Keratinocyte (primary cell): ENCODE measurements around the gene ZNF346. TPM values are rescaled to one million over a fixed set of nuclear protein-coding genes. Genes with fewer than 3 reads are reported as not detected.

ENCODE experiments used
- DNase-seq: peaks from one replicate; pipeline ENCODE4 v3.0.0-alpha.2; 2011; ENCODE audit warnings: low read depth, missing footprints, low spot score
- FAIRE-seq: peaks from 2 replicates; lab custom pipeline; 2011; peaks lifted over from hg19 to GRCh38; lab: Jason Lieb, UNC
- H2AFZ ChIP-seq: 2 replicates; pipeline ENCODE4 v1.6.0; 2012; ENCODE audit warnings: low read length, control low read depth, inconsistent platforms; ENCODE audit not compliant: control insufficient read depth
- H3K27ac ChIP-seq: 2 replicates; pipeline ENCODE4 v1.5.1; 2011; ENCODE audit warnings: low read length; ENCODE audit not compliant: control insufficient read depth, insufficient read depth
- H3K27me3 ChIP-seq: 3 replicates; pipeline ENCODE4 v1.6.0; 2011; ENCODE audit warnings: low read length; ENCODE audit not compliant: control insufficient read depth, insufficient read depth; ENCODE audit errors: extremely low read depth
- H3K36me3 ChIP-seq, 2 experiments: 2 replicates in 1 of 2; 3 replicates in 1 of 2; pipeline ENCODE4 v1.5.1; 2011; ENCODE audit warnings: low read length in 2 of 2, mild to moderate bottlenecking in 1 of 2; ENCODE audit not compliant: control insufficient read depth in 2 of 2, insufficient read depth in 2 of 2; ENCODE audit errors: extremely low read depth in 1 of 2
- H3K4me1 ChIP-seq: 3 replicates; pipeline ENCODE4 v1.5.1; 2011; ENCODE audit warnings: low read length; ENCODE audit not compliant: control insufficient read depth, insufficient read depth; ENCODE audit errors: extremely low read depth
- H3K4me2 ChIP-seq: 3 replicates; pipeline ENCODE4 v1.6.0; 2011; ENCODE audit warnings: low read depth, low read length; ENCODE audit not compliant: control insufficient read depth, insufficient read depth; ENCODE audit errors: extremely low read depth
- H3K4me3 ChIP-seq, 3 experiments: fragments of 200-600 bp in 1 of 3; sonication (generic) in 1 of 3; 2 replicates in 2 of 3; 3 replicates in 1 of 3; pipeline ENCODE4 v1.5.1; 2011 to 2016; ENCODE audit warnings: low read length in 3 of 3, mild to moderate bottlenecking in 3 of 3, control low read depth in 2 of 3, inconsistent platforms in 1 of 3, low read depth in 1 of 3, mixed read lengths in 1 of 3, mixed run types in 1 of 3, moderate library complexity in 1 of 3; ENCODE audit not compliant: control insufficient read depth in 2 of 3, insufficient read depth in 2 of 3; ENCODE audit errors: extremely low read depth in 1 of 3
- H3K79me2 ChIP-seq: 2 replicates; pipeline ENCODE4 v1.6.0; 2012; ENCODE audit warnings: low read length; ENCODE audit not compliant: control insufficient read depth, insufficient read depth
- H3K9ac ChIP-seq: 3 replicates; pipeline ENCODE4 v1.6.0; 2011; ENCODE audit warnings: low read length; ENCODE audit not compliant: control insufficient read depth, insufficient read depth; ENCODE audit errors: extremely low read depth
- H3K9me1 ChIP-seq: 3 replicates; pipeline ENCODE4 v1.6.0; 2011; ENCODE audit warnings: low read length; ENCODE audit not compliant: control insufficient read depth, insufficient read depth; ENCODE audit errors: extremely low read depth
- H3K9me3 ChIP-seq: 2 replicates; pipeline ENCODE4 v1.5.1; 2012; ENCODE audit warnings: low read depth, low read length; ENCODE audit not compliant: control insufficient read depth
- H4K20me1 ChIP-seq: 3 replicates; pipeline ENCODE4 v1.6.0; 2011; ENCODE audit warnings: low read length; ENCODE audit not compliant: control insufficient read depth, insufficient read depth; ENCODE audit errors: extremely low read depth
- EZH2 ChIP-seq: IDR thresholded peaks from one replicate; pipeline ENCODE4 v1.6.1; 2012; ENCODE audit warnings: inconsistent platforms, mild to moderate bottlenecking, low read length, moderate library complexity
- dilution Hi-C: fragments of 300-500 bp; cut with MboI; formaldehyde crosslinking; loops from one replicate; pipeline ENCODE4 v1.7.0; 2020; ENCODE audit warnings: low sequenced_read_pairs; ENCODE audit not compliant: extremely low pct_ligation_motif_present
- polyA plus RNA-seq, 5 experiments: library from polyadenylated mRNA; depleted of rRNA in 3 of 5; stranded (reverse) in 3 of 5; stranded (forward) in 1 of 5; unstranded in 1 of 5; fragments of >200 nt; gene quantifications; 1 replicate in 1 of 5; 2 replicates in 3 of 5; 3 replicates in 1 of 5; pipeline versions ENCODE4 v1.2.1 to v1.2.3, GENCODE V29; 2011 to 2012; ENCODE audit warnings: missing spikeins in 2 of 5, low read depth in 1 of 5, low replicate concordance in 1 of 5
- TF ChIP-seq, protein P1 (sequence below), 3 experiments: IDR thresholded peaks in 1 of 3; conservative IDR thresholded peaks in 1 of 3; optimal IDR thresholded peaks in 1 of 3; 2 replicates in 2 of 3; 3 replicates in 1 of 3; pipeline versions ENCODE3 to v1.5.1; 2011; ENCODE audit warnings: low read length in 3 of 3, mild to moderate bottlenecking in 3 of 3, moderate library complexity in 2 of 3, control low read depth in 1 of 3, inconsistent platforms in 1 of 3; ENCODE audit not compliant: insufficient read depth in 2 of 3; ENCODE audit errors: extremely low read depth in 1 of 3

The ZNF346 gene
- polyA plus RNA-seq, 1 donor (not counting 4 experiments of a cell fraction or from before 2014, with no cell fraction given): 9.5 TPM

DNA sequence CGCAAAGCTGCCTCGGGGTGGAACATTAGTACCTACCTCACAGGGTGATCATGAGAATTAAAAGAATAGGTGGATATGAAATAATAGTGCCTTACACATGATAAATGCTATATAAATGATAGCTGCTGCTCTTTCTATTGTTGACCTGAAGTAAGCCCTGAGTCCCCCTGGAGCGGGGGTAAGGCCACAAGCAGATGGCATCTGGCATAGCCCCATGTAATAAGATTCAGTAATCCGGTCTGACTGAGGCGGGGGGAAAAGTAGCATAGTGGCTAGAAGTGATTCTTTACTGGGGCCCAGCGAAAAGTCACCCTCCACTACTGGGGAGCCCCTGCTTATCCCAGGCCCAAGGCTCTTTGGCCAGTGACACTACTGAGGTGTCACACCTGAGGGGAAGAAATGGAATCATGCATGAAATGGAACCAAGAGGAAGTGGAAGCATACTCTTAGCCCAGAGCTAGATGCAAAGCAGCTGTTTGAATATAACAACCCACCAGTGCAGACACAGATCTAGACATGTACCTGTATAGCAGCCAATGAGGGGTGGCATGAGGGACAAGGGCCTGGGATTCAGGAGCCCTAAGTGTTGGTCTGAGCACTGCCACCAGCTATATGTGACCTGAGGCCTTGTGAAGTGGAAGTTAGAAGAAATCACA is 48.2 kb downstream of the ZNF346 start:
- dilution Hi-C loops: no loop called here

DNA sequence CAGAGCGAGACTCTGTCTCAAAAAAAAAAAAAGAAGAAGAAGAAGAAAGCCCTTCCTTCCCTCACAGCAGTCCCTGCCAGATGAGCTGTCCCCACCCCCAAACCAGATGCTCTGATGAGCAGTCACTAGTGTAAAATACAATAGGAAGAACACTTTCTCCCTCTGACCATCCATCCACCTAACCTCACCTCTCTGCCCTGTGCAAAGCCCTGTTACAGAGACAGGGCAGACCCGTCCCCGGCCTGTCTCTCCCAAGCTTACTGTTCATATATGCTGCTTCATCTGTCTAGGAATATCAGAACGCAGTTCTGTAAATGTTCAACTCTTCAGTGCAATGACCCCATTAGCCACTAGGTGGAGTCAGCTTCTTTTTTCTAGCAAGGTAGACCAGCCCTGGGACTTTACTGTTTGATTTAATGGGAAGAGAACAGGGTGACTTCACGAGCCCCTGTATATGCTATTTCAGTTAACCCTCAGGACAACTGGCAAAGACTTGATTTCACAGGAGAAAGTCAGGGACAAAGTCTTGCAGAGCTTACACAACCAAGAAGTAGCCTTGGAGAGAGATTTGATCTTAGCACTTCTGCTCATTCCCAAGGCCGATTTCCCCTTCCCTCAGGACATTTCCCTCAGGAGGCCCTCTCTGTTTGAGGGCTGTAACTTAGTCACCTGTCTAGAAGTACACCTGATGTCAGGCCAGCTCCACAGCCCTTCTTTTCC is 49.3 kb downstream of the ZNF346 start:
- DNase-seq (peak; percentile 59), FAIRE-seq (peak; percentile 85)
- no peaks in the 10 kb centered on the region for H3K79me2 ChIP-seq
- no peaks in the 10 kb centered on the region for H4K20me1 ChIP-seq
- dilution Hi-C loops: no loop called here
- no peak overlapping the region for H3K4me3 ChIP-seq
- no peaks in the 10 kb centered on the region for H3K36me3 ChIP-seq
- TF ChIP-seq EZH2: no peak
- TF ChIP-seq, protein P1, sequence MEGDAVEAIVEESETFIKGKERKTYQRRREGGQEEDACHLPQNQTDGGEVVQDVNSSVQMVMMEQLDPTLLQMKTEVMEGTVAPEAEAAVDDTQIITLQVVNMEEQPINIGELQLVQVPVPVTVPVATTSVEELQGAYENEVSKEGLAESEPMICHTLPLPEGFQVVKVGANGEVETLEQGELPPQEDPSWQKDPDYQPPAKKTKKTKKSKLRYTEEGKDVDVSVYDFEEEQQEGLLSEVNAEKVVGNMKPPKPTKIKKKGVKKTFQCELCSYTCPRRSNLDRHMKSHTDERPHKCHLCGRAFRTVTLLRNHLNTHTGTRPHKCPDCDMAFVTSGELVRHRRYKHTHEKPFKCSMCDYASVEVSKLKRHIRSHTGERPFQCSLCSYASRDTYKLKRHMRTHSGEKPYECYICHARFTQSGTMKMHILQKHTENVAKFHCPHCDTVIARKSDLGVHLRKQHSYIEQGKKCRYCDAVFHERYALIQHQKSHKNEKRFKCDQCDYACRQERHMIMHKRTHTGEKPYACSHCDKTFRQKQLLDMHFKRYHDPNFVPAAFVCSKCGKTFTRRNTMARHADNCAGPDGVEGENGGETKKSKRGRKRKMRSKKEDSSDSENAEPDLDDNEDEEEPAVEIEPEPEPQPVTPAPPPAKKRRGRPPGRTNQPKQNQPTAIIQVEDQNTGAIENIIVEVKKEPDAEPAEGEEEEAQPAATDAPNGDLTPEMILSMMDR (optimal IDR thresholded peaks at IDR 0.05 in 1 of 3, IDR thresholded peaks at IDR 0.05 in 1 of 3, conservative IDR thresholded peaks at IDR 0.05 in 1 of 3; ENCODE audit: extremely low read depth in 1 of 3, insufficient read depth in 2 of 3, low read length in 3 of 3): peak; percentile 61 to 93 (median 71)
- H2AFZ ChIP-seq: no peak overlapping the region
- no peak overlapping the region for H3K27ac ChIP-seq
- no peaks in the 10 kb centered on the region for H3K27me3 ChIP-seq
- H3K9me1 ChIP-seq: no peaks in the 10 kb centered on the region
- no peak overlapping the region for H3K4me2 ChIP-seq
- no peak overlapping the region for H3K9ac ChIP-seq
- H3K4me1 ChIP-seq: peaks cover 14% of the 10 kb centered on the region
- no peaks in the 10 kb centered on the region for H3K9me3 ChIP-seq

More for the DNA sequence above, 48.2 kb downstream of the ZNF346 start:
- no peak for FAIRE-seq
- Histone ChIP-seq H3K4me1 (peaks cover 14% of the 10 kb centered on the region), H4K20me1 (no peaks in the 10 kb centered on the region), H3K27me3 (no peaks in the 10 kb centered on the region), H3K4me2 (no peak overlapping the region), H3K27ac (no peak overlapping the region), H3K9ac (no peak overlapping the region), H3K79me2 (no peaks in the 10 kb centered on the region), H3K4me3 (no peak overlapping the region), H2AFZ (no peak overlapping the region), H3K9me1 (no peaks in the 10 kb centered on the region), H3K36me3 (no peaks in the 10 kb centered on the region), H3K9me3 (no peaks in the 10 kb centered on the region)
- TF ChIP-seq, protein P1 (optimal IDR thresholded peaks at IDR 0.05 in 1 of 3, IDR thresholded peaks at IDR 0.05 in 1 of 3, conservative IDR thresholded peaks at IDR 0.05 in 1 of 3; ENCODE audit: extremely low read depth in 1 of 3, insufficient read depth in 2 of 3, low read length in 3 of 3): no peak
- TF ChIP-seq EZH2: no peak
- no peak for DNase-seq
